ENCODE data around the gene COL19A1.
A peak's percentile ranks its signal among the peaks of the same experiment; 100 is the strongest.

Gene COL19A1

GRCh38 chr6:69868252-69868804 is 2.0 kb downstream of the COL19A1 start:
- Histone ChIP-seq H2AFZ (ENCODE audit: low read depth, low read length, severe bottlenecking) (no peak overlapping the region), H3K36me3 (ENCODE audit: low read length) (no peaks in the 10 kb centered on the region), H3K79me2 (ENCODE audit: insufficient read depth, low read length) (no peaks in the 10 kb centered on the region), H3K9me2 (replicated peaks; ENCODE audit: insufficient read depth, low read length) (no peaks in the 10 kb centered on the region), H3F3A (ENCODE audit: insufficient read depth) (no peaks in the 10 kb centered on the region), H3K9ac (ENCODE audit: low read length) (no peak overlapping the region), H3K9me3 (ENCODE audit: insufficient read depth, low read length) (no peaks in the 10 kb centered on the region), H4K20me1 (ENCODE audit: low read depth, low read length) (no peaks in the 10 kb centered on the region), H3K4me2 (ENCODE audit: low read depth, low read length, poor library complexity, severe bottlenecking) (peak overlapping the region; percentile 82), H3K4me3 (ENCODE audit: insufficient read depth, low read length, poor library complexity, severe bottlenecking) (no peak overlapping the region), H3K27ac (ENCODE audit: low read depth, low read length) (no peak overlapping the region), H3K27me3 (ENCODE audit: low read length) (no peaks in the 10 kb centered on the region; the same call in 1 of the 2 replicates)
- no peak for TF ChIP-seq EZH2phosphoT487 (conservative IDR thresholded peaks at IDR 0.05; ENCODE audit: low read length)

- H3K27ac ChIP-seq (ENCODE audit: low read depth, low read length): no peak overlapping the region
- no peaks in the 10 kb centered on the region for H3K9me2 ChIP-seq (replicated peaks; ENCODE audit: insufficient read depth, low read length)
- H3K9ac ChIP-seq (ENCODE audit: low read length): no peak overlapping the region
- no peaks in the 10 kb centered on the region for H3K9me3 ChIP-seq (ENCODE audit: insufficient read depth, low read length)
- no peaks in the 10 kb centered on the region for H3K79me2 ChIP-seq (ENCODE audit: insufficient read depth, low read length)
- no peaks in the 10 kb centered on the region for H3K36me3 ChIP-seq (ENCODE audit: low read length)
- no peak overlapping the region for H3K4me2 ChIP-seq (ENCODE audit: low read depth, low read length, poor library complexity, severe bottlenecking)
- H2AFZ ChIP-seq (ENCODE audit: low read depth, low read length, severe bottlenecking): no peak overlapping the region
- TF ChIP-seq, protein P1, sequence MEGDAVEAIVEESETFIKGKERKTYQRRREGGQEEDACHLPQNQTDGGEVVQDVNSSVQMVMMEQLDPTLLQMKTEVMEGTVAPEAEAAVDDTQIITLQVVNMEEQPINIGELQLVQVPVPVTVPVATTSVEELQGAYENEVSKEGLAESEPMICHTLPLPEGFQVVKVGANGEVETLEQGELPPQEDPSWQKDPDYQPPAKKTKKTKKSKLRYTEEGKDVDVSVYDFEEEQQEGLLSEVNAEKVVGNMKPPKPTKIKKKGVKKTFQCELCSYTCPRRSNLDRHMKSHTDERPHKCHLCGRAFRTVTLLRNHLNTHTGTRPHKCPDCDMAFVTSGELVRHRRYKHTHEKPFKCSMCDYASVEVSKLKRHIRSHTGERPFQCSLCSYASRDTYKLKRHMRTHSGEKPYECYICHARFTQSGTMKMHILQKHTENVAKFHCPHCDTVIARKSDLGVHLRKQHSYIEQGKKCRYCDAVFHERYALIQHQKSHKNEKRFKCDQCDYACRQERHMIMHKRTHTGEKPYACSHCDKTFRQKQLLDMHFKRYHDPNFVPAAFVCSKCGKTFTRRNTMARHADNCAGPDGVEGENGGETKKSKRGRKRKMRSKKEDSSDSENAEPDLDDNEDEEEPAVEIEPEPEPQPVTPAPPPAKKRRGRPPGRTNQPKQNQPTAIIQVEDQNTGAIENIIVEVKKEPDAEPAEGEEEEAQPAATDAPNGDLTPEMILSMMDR (IDR thresholded peaks at IDR 0.05; ENCODE audit: insufficient read depth, low read length, poor library complexity, severe bottlenecking): no peak
- TF ChIP-seq EZH2phosphoT487 (conservative IDR thresholded peaks at IDR 0.05; ENCODE audit: low read length): no peak
- no peaks in the 10 kb centered on the region; the same call in 1 of the 2 replicates for H3K27me3 ChIP-seq (ENCODE audit: low read length)
- H3K4me3 ChIP-seq (ENCODE audit: insufficient read depth, low read length, poor library complexity, severe bottlenecking): no peak overlapping the region
- no peaks in the 10 kb centered on the region for H3F3A ChIP-seq (ENCODE audit: insufficient read depth)
- H4K20me1 ChIP-seq (ENCODE audit: low read depth, low read length): no peaks in the 10 kb centered on the region
These were observed 2.6 kb downstream of the COL19A1 start for GRCh38 chr6:69868961-69869360.

DNA sequence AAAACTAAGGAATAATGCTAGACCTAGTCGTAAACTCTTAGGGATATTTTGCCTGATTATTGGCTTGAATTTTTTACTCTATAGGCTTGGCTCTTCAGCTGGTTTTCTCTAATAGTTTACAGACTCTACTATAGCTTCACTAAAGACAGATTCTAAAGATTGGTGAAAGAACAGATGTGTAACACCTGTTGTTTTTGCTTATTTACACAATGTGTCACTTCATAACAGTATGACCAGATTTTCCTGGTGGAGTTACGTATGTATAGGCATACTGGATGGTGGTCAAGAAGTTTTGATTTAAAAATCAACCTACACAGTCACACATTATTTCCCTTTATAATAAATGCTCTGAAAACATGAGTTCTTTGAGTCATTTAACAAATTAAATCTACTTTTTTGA is 4.8 kb downstream of the COL19A1 start:
- H3K4me2 ChIP-seq (ENCODE audit: low read depth, low read length, poor library complexity, severe bottlenecking): no peak overlapping the region
- H3K9me2 ChIP-seq (replicated peaks; ENCODE audit: insufficient read depth, low read length): no peaks in the 10 kb centered on the region
- no peaks in the 10 kb centered on the region for H3F3A ChIP-seq (ENCODE audit: insufficient read depth)
- H3K79me2 ChIP-seq (ENCODE audit: insufficient read depth, low read length): no peaks in the 10 kb centered on the region
- no peak overlapping the region for H3K27ac ChIP-seq (ENCODE audit: low read depth, low read length)
- no peak overlapping the region for H2AFZ ChIP-seq (ENCODE audit: low read depth, low read length, severe bottlenecking)
- no peaks in the 10 kb centered on the region for H4K20me1 ChIP-seq (ENCODE audit: low read depth, low read length)
- no peak for TF ChIP-seq EZH2phosphoT487 (conservative IDR thresholded peaks at IDR 0.05; ENCODE audit: low read length)
- TF ChIP-seq, protein P1 (IDR thresholded peaks at IDR 0.05; ENCODE audit: insufficient read depth, low read length, poor library complexity, severe bottlenecking): no peak
- no peaks in the 10 kb centered on the region for H3K27me3 ChIP-seq (ENCODE audit: low read length)
- H3K9ac ChIP-seq (ENCODE audit: low read length): no peak overlapping the region
- H3K36me3 ChIP-seq (ENCODE audit: low read length): no peaks in the 10 kb centered on the region
- no peak overlapping the region for H3K4me3 ChIP-seq (ENCODE audit: insufficient read depth, low read length, poor library complexity, severe bottlenecking)
- H3K9me3 ChIP-seq (ENCODE audit: insufficient read depth, low read length): no peaks in the 10 kb centered on the region

DNA sequence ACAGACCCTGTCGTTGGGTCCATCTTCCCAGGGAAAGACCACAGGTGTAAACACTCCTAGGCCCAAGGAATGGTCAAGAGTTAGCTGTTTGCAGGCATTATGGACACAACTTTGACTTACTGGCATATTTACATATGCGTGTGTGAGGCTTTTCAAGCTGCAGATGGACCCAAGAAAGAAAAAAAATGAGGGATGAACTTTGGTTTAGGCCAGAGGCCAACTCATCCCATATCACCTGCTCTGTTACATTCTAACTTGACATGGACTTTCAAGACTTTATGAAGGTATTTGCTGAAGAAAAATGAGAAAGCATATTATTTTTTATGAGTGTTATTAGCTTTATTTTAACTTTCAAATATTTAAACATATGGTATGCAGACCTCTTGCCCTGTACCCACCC is 6.9 kb downstream of the COL19A1 start:
- Histone ChIP-seq H3K27me3 (ENCODE audit: low read length) (no peaks in the 10 kb centered on the region), H3K9me2 (replicated peaks; ENCODE audit: insufficient read depth, low read length) (no peaks in the 10 kb centered on the region), H3K27ac (ENCODE audit: low read depth, low read length) (no peak overlapping the region), H2AFZ (ENCODE audit: low read depth, low read length, severe bottlenecking) (no peak overlapping the region), H3K36me3 (ENCODE audit: low read length) (no peaks in the 10 kb centered on the region), H3K79me2 (ENCODE audit: insufficient read depth, low read length) (no peaks in the 10 kb centered on the region), H3K4me3 (ENCODE audit: insufficient read depth, low read length, poor library complexity, severe bottlenecking) (no peak overlapping the region), H3K9ac (ENCODE audit: low read length) (no peak overlapping the region), H3K9me3 (ENCODE audit: insufficient read depth, low read length) (no peaks in the 10 kb centered on the region), H3F3A (ENCODE audit: insufficient read depth) (no peaks in the 10 kb centered on the region), H4K20me1 (ENCODE audit: low read depth, low read length) (no peaks in the 10 kb centered on the region), H3K4me2 (ENCODE audit: low read depth, low read length, poor library complexity, severe bottlenecking) (no peak overlapping the region)
- TF ChIP-seq, protein P1 (IDR thresholded peaks at IDR 0.05; ENCODE audit: insufficient read depth, low read length, poor library complexity, severe bottlenecking): no peak
- no peak for TF ChIP-seq EZH2phosphoT487 (conservative IDR thresholded peaks at IDR 0.05; ENCODE audit: low read length)

All from SU-DHL-6 (cell line).